ENCODE results near the gene CDH23. TPM values are rescaled to one million over a fixed set of nuclear protein-coding genes. Genes with fewer than 3 reads are reported as not detected.

The CDH23 gene
- total RNA-seq, 2 experiments from 2014 or later, result 1.6 TPM

GRCh38 chr10:71821909-71822763, 425.4 kb downstream of the CDH23 start:
- Mint-ChIP-seq H3K4me1 (ENCODE audit: low read depth) (peaks cover 8% of the 10 kb centered on the region), H3K36me3 (ENCODE audit: low read depth) (peaks cover 18% of the 10 kb centered on the region), H3K4me3 (no peak overlapping the region), H3K27me3 (ENCODE audit: low read depth) (no peaks in the 10 kb centered on the region), H3K27ac (no peak overlapping the region), H3K9me3 (no peaks in the 10 kb centered on the region)
- intact Hi-C loops (cut with micrococcal nuclease), result no loop called here
- CTCF ChIA-PET, result interaction anchor here (0.5 to 1.2 kb wide), 4 partner anchors 8 to 437 kb away, joined by 3 to 5 read pairs (median 3); no protein-coding TSS in a partner anchor
- no peak for DNase-seq

GRCh38 chr10:71823356-71823755, 426.6 kb downstream of the CDH23 start:
- Mint-ChIP-seq H3K36me3 (ENCODE audit: low read depth) (peaks cover 21% of the 10 kb centered on the region), H3K4me3 (no peak overlapping the region), H3K27ac (no peak overlapping the region), H3K4me1 (ENCODE audit: low read depth) (peaks cover 8% of the 10 kb centered on the region), H3K27me3 (ENCODE audit: low read depth) (no peaks in the 10 kb centered on the region), H3K9me3 (no peaks in the 10 kb centered on the region)
- intact Hi-C loops (cut with micrococcal nuclease), result no loop called here
- CTCF ChIA-PET, result no interaction called here
- DNase-seq, result no peak

- Mint-ChIP-seq H3K4me3 (no peak overlapping the region), H3K27me3 (ENCODE audit: low read depth) (no peaks in the 10 kb centered on the region), H3K27ac (no peak overlapping the region), H3K9me3 (no peaks in the 10 kb centered on the region), H3K36me3 (ENCODE audit: low read depth) (peaks cover 25% of the 10 kb centered on the region), H3K4me1 (ENCODE audit: low read depth) (peaks cover 8% of the 10 kb centered on the region)
- DNase-seq, result no peak
- intact Hi-C loops (cut with micrococcal nuclease), result no loop called here
- CTCF ChIA-PET, result interaction anchor here (1.3 kb wide), 1 partner anchor 72 kb away, joined by 5 read pairs; no protein-coding TSS in a partner anchor
These were observed 427.6 kb downstream of the CDH23 start for GRCh38 chr10:71824333-71824732.

- no peaks in the 10 kb centered on the region for H3K9me3 Mint-ChIP-seq
- peaks cover 8% of the 10 kb centered on the region for H3K4me1 Mint-ChIP-seq (ENCODE audit: low read depth)
- H3K27me3 Mint-ChIP-seq (ENCODE audit: low read depth), result no peaks in the 10 kb centered on the region
- peaks cover 24% of the 10 kb centered on the region for H3K36me3 Mint-ChIP-seq (ENCODE audit: low read depth)
- CTCF ChIA-PET, result interaction anchor here (1.0 to 2.0 kb wide), 4 partner anchors 12 to 71 kb away, joined by 3 to 5 read pairs (median 4); no protein-coding TSS in a partner anchor
- no peak for DNase-seq
- intact Hi-C loops (cut with micrococcal nuclease), result no loop called here
- H3K4me3 Mint-ChIP-seq, result no peak overlapping the region
- no peak overlapping the region for H3K27ac Mint-ChIP-seq
These were observed 428.5 kb downstream of the CDH23 start for GRCh38 chr10:71825217-71825616.

- H3K27ac Mint-ChIP-seq, result no peak overlapping the region
- H3K4me1 Mint-ChIP-seq (ENCODE audit: low read depth), result no peaks in the 10 kb centered on the region
- intact Hi-C loops (cut with micrococcal nuclease), result no loop called here
- CTCF ChIA-PET, result no interaction called here
- no peaks in the 10 kb centered on the region for H3K9me3 Mint-ChIP-seq
- no peak overlapping the region for H3K4me3 Mint-ChIP-seq
- peaks cover 22% of the 10 kb centered on the region for H3K36me3 Mint-ChIP-seq (ENCODE audit: low read depth)
- H3K27me3 Mint-ChIP-seq (ENCODE audit: low read depth), result no peaks in the 10 kb centered on the region
- no peak for DNase-seq
These were observed 431.1 kb downstream of the CDH23 start for GRCh38 chr10:71827852-71828251.

GRCh38 chr10:71828702-71829101, 432.0 kb downstream of the CDH23 start:
- H3K27me3 Mint-ChIP-seq (ENCODE audit: low read depth), result no peaks in the 10 kb centered on the region
- CTCF ChIA-PET, result interaction anchor here (2.0 kb wide), 1 partner anchor 220 kb away, joined by 5 read pairs; no protein-coding TSS in a partner anchor
- intact Hi-C loops (cut with micrococcal nuclease), result no loop called here
- no peak for DNase-seq
- peaks cover 22% of the 10 kb centered on the region for H3K36me3 Mint-ChIP-seq (ENCODE audit: low read depth)
- no peak overlapping the region for H3K27ac Mint-ChIP-seq
- H3K4me1 Mint-ChIP-seq (ENCODE audit: low read depth), result peaks cover 3% of the 10 kb centered on the region
- no peak overlapping the region for H3K4me3 Mint-ChIP-seq
- no peaks in the 10 kb centered on the region for H3K9me3 Mint-ChIP-seq

GRCh38 chr10:71829171-71829570, 432.5 kb downstream of the CDH23 start:
- H3K27ac Mint-ChIP-seq, result no peak overlapping the region
- peaks cover 3% of the 10 kb centered on the region for H3K4me1 Mint-ChIP-seq (ENCODE audit: low read depth)
- intact Hi-C loops (cut with micrococcal nuclease), result no loop called here
- H3K36me3 Mint-ChIP-seq (ENCODE audit: low read depth), result peaks cover 22% of the 10 kb centered on the region
- H3K9me3 Mint-ChIP-seq, result no peaks in the 10 kb centered on the region
- H3K27me3 Mint-ChIP-seq (ENCODE audit: low read depth), result no peaks in the 10 kb centered on the region
- H3K4me3 Mint-ChIP-seq, result no peak overlapping the region
- CTCF ChIA-PET, result interaction anchor here (2.0 to 2.5 kb wide), 2 partner anchors 11 to 220 kb away, joined by 5 to 9 read pairs; no protein-coding TSS in a partner anchor
- DNase-seq, result no peak

- Mint-ChIP-seq H3K4me1 (ENCODE audit: low read depth) (peaks cover 3% of the 10 kb centered on the region), H3K27me3 (ENCODE audit: low read depth) (no peaks in the 10 kb centered on the region), H3K9me3 (no peaks in the 10 kb centered on the region), H3K27ac (no peak overlapping the region), H3K36me3 (ENCODE audit: low read depth) (peaks cover 22% of the 10 kb centered on the region), H3K4me3 (no peak overlapping the region)
- no peak for DNase-seq
- CTCF ChIA-PET, result interaction anchor here (0.6 to 2.5 kb wide), 6 partner anchors 9 to 219 kb away, joined by 3 to 9 read pairs (median 4); no protein-coding TSS in a partner anchor
- intact Hi-C loops (cut with micrococcal nuclease), result no loop called here
These were observed 433.2 kb downstream of the CDH23 start for GRCh38 chr10:71829896-71830295.

- Mint-ChIP-seq H3K27me3 (ENCODE audit: low read depth) (no peaks in the 10 kb centered on the region), H3K36me3 (ENCODE audit: low read depth) (peaks cover 22% of the 10 kb centered on the region)
- CTCF ChIA-PET, result interaction anchor here (0.6 to 2.5 kb wide), 4 partner anchors 10 to 66 kb away, joined by 3 to 9 read pairs (median 4); no protein-coding TSS in a partner anchor
These were observed 434.0 kb downstream of the CDH23 start for GRCh38 chr10:71830726-71831125.

GRCh38 chr10:71831646-71832552, 435.2 kb downstream of the CDH23 start:
- no peak for DNase-seq
- no peak overlapping the region for H3K4me3 Mint-ChIP-seq
- CTCF ChIA-PET, result interaction anchor here (1.7 to 2.5 kb wide), 2 partner anchors 8 to 65 kb away, joined by 5 to 9 read pairs; no protein-coding TSS in a partner anchor
- H3K4me1 Mint-ChIP-seq (ENCODE audit: low read depth), result peaks cover 12% of the 10 kb centered on the region
- intact Hi-C loops (cut with micrococcal nuclease), result no loop called here
- no peaks in the 10 kb centered on the region for H3K27me3 Mint-ChIP-seq (ENCODE audit: low read depth)
- H3K36me3 Mint-ChIP-seq (ENCODE audit: low read depth), result peaks cover 19% of the 10 kb centered on the region
- H3K27ac Mint-ChIP-seq, result no peak overlapping the region
- H3K9me3 Mint-ChIP-seq, result no peaks in the 10 kb centered on the region

More at GRCh38 chr10:71830726-71831125, 434.0 kb downstream of the CDH23 start:
- Mint-ChIP-seq H3K27ac (no peak overlapping the region), H3K4me3 (no peak overlapping the region), H3K4me1 (ENCODE audit: low read depth) (peaks cover 3% of the 10 kb centered on the region), H3K9me3 (no peaks in the 10 kb centered on the region)
- no peak for DNase-seq
- intact Hi-C loops (cut with micrococcal nuclease), result no loop called here

GRCh38 chr10:71832967-71833366, 436.2 kb downstream of the CDH23 start:
- H3K9me3 Mint-ChIP-seq, result no peaks in the 10 kb centered on the region
- H3K27me3 Mint-ChIP-seq (ENCODE audit: low read depth), result no peaks in the 10 kb centered on the region
- no peak for DNase-seq
- H3K4me1 Mint-ChIP-seq (ENCODE audit: low read depth), result peaks cover 22% of the 10 kb centered on the region
- CTCF ChIA-PET, result interaction anchor here (1.7 kb wide), 1 partner anchor 63 kb away, joined by 9 read pairs; no protein-coding TSS in a partner anchor
- no peak overlapping the region for H3K4me3 Mint-ChIP-seq
- intact Hi-C loops (cut with micrococcal nuclease), result no loop called here
- peaks cover 16% of the 10 kb centered on the region for H3K36me3 Mint-ChIP-seq (ENCODE audit: low read depth)
- no peak overlapping the region for H3K27ac Mint-ChIP-seq
